GM12873 (cell line): ENCODE results near the gene AIF1.

ENCODE experiments used
- TF ChIP-seq, protein P1 (sequence below): IDR thresholded peaks from 2 replicates; pipeline ENCODE4 v1.5.1; 2012; ENCODE audit warnings: low read depth, mild to moderate bottlenecking, moderate library complexity, low read length, control low read depth; ENCODE audit not compliant: insufficient read depth; ENCODE audit errors: missing control alignments

The AIF1 gene

DNA sequence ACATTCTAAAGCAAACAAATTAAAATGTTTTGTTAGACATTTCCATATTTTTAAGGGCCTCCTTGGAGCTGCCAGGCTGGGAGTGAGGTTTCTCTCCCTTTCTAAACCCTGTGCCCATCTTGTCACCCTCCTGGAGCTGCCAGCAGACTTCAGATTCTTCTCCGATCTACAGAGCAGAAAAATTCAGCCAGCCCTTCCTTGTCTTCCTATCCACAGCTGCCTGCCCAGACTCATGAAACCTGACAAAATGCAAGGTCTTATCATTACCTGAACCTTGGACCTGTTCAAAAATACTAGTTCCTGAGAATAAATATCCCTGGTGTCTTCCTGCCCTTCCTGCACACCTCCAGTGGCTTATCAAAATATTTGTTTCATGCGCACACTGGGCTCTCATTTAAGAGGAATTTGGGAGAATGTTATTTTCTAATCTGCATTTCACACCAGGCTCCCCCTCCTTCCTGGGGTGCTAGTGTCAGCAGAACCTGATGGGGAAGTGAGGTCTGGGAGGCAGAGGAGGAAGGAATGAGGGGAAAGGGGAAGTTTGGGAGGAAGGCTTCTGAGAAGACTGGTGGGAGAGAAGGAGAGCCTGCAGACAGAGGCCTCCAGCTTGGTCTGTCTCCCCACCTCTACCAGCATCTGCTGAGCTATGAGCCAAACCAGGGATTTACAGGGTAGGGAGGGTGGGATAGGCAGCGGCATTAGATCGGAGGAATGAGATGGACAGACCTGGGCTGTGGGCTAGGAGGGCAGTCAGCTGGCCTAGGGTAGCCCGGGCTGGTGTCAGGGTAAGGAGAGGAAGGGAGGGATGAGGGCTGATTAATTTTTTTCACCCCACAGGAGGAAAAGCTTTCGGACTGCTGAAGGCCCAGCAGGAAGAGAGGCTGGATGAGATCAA lies at the start of gene AIF1:
Gene AIF1 (plus strand): TSS at position 551 of the 895 bp plus-strand sequence. CDS start 96 bp downstream, at position 647.
- TF ChIP-seq, protein P1, sequence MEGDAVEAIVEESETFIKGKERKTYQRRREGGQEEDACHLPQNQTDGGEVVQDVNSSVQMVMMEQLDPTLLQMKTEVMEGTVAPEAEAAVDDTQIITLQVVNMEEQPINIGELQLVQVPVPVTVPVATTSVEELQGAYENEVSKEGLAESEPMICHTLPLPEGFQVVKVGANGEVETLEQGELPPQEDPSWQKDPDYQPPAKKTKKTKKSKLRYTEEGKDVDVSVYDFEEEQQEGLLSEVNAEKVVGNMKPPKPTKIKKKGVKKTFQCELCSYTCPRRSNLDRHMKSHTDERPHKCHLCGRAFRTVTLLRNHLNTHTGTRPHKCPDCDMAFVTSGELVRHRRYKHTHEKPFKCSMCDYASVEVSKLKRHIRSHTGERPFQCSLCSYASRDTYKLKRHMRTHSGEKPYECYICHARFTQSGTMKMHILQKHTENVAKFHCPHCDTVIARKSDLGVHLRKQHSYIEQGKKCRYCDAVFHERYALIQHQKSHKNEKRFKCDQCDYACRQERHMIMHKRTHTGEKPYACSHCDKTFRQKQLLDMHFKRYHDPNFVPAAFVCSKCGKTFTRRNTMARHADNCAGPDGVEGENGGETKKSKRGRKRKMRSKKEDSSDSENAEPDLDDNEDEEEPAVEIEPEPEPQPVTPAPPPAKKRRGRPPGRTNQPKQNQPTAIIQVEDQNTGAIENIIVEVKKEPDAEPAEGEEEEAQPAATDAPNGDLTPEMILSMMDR, result no peak

DNA sequence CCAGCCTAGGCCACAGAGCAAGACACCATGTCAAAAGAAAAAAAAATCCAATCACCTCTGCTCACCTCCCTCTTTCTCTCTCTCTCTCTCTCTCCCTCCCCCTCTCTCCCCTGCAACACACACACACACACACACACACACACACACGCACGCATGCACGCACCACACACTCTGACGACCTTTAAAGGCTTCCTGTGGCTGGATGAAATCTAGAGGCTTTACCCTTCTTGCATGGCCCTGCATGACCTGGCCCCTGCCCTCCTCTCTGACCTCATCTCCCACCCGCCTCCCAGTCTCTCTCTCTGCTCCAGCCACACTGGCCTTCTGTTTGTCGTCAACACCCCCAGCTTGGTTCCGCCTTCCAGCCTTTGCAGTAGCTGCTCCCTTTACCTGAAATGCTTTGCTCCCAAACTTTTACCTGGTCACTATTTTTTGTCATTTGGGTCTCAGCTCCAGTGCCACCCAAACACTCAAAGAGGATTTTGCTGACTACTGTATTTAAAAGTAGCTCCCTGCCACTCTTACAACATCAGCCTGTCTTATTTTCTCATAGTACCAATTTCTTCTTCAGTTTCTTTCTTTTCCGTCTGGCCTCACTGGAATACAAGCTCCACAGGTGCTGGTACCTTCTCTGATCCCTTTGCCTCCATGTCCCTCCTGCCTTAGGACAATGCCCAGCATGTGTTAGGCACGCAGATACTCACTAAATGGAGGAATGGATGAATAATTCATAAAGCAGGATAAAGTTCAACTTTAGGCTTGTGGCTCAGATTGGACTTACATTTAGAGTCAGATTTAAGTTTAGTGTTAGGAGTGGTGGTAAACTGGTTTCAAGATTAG lies 47.3 kb upstream of the AIF1 start:
- TF ChIP-seq, protein P1, result no peak

DNA sequence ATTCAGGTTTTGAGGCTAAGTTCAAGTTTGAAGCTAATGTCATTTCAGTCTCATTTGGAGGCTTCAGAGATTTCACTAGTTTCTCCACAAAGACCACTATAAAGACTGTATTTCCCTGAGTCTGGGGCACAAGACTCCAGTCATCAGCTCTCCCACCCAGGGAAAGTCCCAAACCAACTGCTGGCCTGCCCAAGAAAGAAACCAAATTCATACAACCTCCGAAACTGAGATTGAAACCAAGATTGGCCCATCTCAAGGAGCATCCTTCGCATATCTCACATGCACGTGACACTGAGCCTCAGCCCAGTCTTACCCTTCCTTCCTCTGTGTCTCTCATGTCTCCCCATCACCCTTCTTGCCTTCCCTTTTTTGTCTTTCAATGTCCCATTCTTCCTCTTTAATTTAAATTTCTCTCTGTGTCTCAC lies 46.5 kb upstream of the AIF1 start:
- TF ChIP-seq, protein P1, result no peak

DNA sequence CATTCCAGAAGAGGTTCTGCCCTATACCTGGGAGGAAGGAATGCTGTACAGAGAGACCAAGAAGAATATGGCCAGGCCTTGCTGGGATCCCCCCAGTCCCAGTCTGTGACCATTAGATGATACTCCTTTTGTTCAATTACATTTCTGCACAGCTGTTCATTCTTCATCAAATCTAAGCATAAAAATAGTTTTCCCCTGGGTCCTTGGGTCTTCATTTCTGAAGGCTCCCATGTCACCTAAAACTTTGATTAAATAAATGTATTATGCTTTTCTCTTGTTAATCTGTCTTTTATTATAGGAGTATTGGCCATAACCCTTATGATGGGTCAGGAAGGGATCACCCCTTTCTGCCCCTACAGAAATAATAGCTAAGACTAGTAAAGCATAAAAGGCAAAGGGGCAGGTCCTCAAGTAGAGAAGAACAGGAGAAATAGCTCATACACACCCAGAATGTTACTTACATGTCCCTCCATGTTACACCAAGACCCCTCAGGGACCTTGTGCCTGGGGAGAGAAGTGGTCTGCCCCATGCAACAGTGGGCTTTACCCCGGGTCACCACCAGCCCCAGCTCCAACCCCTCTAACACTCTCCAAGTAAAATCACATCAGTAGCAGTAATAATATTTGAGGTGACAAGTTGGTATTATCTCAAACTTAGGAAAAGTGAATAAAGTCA lies 45.0 kb upstream of the AIF1 start:
- TF ChIP-seq, protein P1, result no peak

DNA sequence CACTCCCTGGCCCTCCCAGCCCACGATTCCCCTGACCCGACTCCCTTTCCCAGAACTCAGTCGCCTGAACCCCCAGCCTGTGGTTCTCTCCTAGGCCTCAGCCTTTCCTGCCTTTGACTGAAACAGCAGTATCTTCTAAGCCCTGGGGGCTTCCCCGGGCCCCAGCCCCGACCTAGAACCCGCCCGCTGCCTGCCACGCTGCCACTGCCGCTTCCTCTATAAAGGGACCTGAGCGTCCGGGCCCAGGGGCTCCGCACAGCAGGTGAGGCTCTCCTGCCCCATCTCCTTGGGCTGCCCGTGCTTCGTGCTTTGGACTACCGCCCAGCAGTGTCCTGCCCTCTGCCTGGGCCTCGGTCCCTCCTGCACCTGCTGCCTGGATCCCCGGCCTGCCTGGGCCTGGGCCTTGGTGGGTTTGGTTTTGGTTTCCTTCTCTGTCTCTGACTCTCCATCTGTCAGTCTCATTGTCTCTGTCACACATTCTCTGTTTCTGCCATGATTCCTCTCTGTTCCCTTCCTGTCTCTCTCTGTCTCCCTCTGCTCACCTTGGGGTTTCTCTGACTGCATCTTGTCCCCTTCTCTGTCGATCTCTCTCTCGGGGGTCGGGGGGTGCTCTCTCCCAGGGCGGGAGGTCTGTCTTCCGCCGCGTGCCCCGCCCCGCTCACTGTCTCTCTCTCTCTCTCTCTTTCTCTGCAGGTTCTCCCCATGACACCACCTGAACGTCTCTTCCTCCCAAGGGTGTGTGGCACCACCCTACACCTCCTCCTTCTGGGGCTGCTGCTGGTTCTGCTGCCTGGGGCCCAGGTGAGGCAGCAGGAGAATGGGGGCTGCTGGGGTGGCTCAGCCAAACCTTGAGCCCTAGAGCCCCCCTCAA lies 42.8 kb upstream of the AIF1 start, which contains the start of gene LTA:
Gene LTA (plus strand): TSS at position 249 of the 871 bp plus-strand sequence. CDS start 454 bp downstream, at position 703.
- TF ChIP-seq, protein P1, result no peak

DNA sequence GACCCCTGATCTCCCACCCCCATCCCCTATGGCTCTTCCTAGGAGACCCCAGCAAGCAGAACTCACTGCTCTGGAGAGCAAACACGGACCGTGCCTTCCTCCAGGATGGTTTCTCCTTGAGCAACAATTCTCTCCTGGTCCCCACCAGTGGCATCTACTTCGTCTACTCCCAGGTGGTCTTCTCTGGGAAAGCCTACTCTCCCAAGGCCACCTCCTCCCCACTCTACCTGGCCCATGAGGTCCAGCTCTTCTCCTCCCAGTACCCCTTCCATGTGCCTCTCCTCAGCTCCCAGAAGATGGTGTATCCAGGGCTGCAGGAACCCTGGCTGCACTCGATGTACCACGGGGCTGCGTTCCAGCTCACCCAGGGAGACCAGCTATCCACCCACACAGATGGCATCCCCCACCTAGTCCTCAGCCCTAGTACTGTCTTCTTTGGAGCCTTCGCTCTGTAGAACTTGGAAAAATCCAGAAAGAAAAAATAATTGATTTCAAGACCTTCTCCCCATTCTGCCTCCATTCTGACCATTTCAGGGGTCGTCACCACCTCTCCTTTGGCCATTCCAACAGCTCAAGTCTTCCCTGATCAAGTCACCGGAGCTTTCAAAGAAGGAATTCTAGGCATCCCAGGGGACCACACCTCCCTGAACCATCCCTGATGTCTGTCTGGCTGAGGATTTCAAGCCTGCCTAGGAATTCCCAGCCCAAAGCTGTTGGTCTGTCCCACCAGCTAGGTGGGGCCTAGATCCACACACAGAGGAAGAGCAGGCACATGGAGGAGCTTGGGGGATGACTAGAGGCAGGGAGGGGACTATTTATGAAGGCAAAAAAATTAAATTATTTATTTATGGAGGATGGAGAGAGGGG lies 41.6 kb upstream of the AIF1 start:
- TF ChIP-seq, protein P1, result no peak
